M059J (cell line): ENCODE data around the gene CSGALNACT2. TPM values are rescaled to one million over a fixed set of nuclear protein-coding genes. Genes with fewer than 3 reads are reported as not detected.

Experiments used
- DNase-seq: peaks from one replicate; pipeline ENCODE4 v3.0.0-alpha.2; 2012; ENCODE audit warnings: low read depth
- total RNA-seq: library from RNA; depleted of rRNA; stranded (reverse); fragments of >200 nt; shearing (Covaris generic); gene quantifications from 2 replicates; pipeline ENCODE4 v1.2.3, GENCODE V29; 2014

CSGALNACT2 gene
- total RNA-seq, 1 experiment from 2014 or later = 4.5 TPM

- no peak for DNase-seq
Measured at GRCh38 chr10:43202657-43203447, 64.6 kb downstream of the CSGALNACT2 start.

- no peak for DNase-seq
Measured at GRCh38 chr10:43203448-43204041, 65.3 kb downstream of the CSGALNACT2 start.

- DNase-seq = peak; percentile 8
Measured at GRCh38 chr10:43204042-43204942, 66.0 kb downstream of the CSGALNACT2 start.

- peak; percentile 48 for DNase-seq
Measured at GRCh38 chr10:43204943-43205671, 66.9 kb downstream of the CSGALNACT2 start.

GRCh38 chr10:43205681-43206390 lies 67.6 kb downstream of the CSGALNACT2 start:
- no peak for DNase-seq

- DNase-seq = no peak
Measured at GRCh38 chr10:43206391-43207235, 68.4 kb downstream of the CSGALNACT2 start.

GRCh38 chr10:43208147-43209073 lies 70.2 kb downstream of the CSGALNACT2 start:
- no peak for DNase-seq

GRCh38 chr10:43209074-43209455 lies 70.8 kb downstream of the CSGALNACT2 start:
- DNase-seq = no peak

- no peak for DNase-seq
Measured at GRCh38 chr10:43209651-43210141, 71.5 kb downstream of the CSGALNACT2 start.

GRCh38 chr10:43210556-43210955 lies 72.3 kb downstream of the CSGALNACT2 start:
- DNase-seq = no peak

GRCh38 chr10:43211030-43211429 lies 72.8 kb downstream of the CSGALNACT2 start:
- peak; percentile 14 for DNase-seq

GRCh38 chr10:43211431-43212042 lies 73.3 kb downstream of the CSGALNACT2 start:
- no peak for DNase-seq

- no peak for DNase-seq
Measured at GRCh38 chr10:43212043-43212721, 73.9 kb downstream of the CSGALNACT2 start.

- DNase-seq = peak; percentile 36
Measured at GRCh38 chr10:43214071-43214955, 76.1 kb downstream of the CSGALNACT2 start.

GRCh38 chr10:43214956-43215561 lies 76.8 kb downstream of the CSGALNACT2 start:
- DNase-seq = no peak

- DNase-seq = no peak
Measured at GRCh38 chr10:43215758-43216455, 77.7 kb downstream of the CSGALNACT2 start.
